Neutrophil (primary cell): ENCODE data around the gene NAB2.
A peak's percentile ranks its signal among the peaks of the same experiment; 100 is the strongest.

ENCODE experiments used
- H3K27ac ChIP-seq: fragments of 200-600 bp; sonication (generic); 2 replicates; pipeline ENCODE4 v1.5.1; 2016; ENCODE audit warnings: mild to moderate bottlenecking, moderate library complexity
- H3K27me3 ChIP-seq: fragments of 200-600 bp; sonication (generic); 2 replicates; pipeline ENCODE4 v1.6.0; 2016; ENCODE audit warnings: mild to moderate bottlenecking
- H3K36me3 ChIP-seq: fragments of 200-600 bp; sonication (generic); 2 replicates; pipeline ENCODE4 v1.5.1; 2017
- H3K4me1 ChIP-seq, 2 experiments: fragments of 200-600 bp in 1 of 2; sonication (generic) in 1 of 2; 1 replicate in 1 of 2; 2 replicates in 1 of 2; pipeline versions ENCODE4 v1.5.1 to v1.6.1; 2013 to 2016; ENCODE audit warnings: low read depth in 1 of 2, low read length in 1 of 2, mild to moderate bottlenecking in 1 of 2, moderate library complexity in 1 of 2; ENCODE audit not compliant: control insufficient read depth in 1 of 2, insufficient read depth in 1 of 2
- H3K4me3 ChIP-seq, 2 experiments: fragments of 200-600 bp in 1 of 2; sonication (generic) in 1 of 2; 1 replicate in 1 of 2; 2 replicates in 1 of 2; pipeline ENCODE4 v1.5.1; 2013 to 2016; ENCODE audit warnings: low read depth in 1 of 2, low read length in 1 of 2, mild to moderate bottlenecking in 1 of 2, moderate library complexity in 1 of 2
- H3K9me3 ChIP-seq: fragments of 200-600 bp; sonication (generic); 2 replicates; pipeline ENCODE4 v1.5.1; 2016
- TF ChIP-seq, protein P1 (sequence below): fragments of 200-600 bp; sonication (generic); IDR thresholded peaks from 2 replicates; pipeline ENCODE4 v1.5.1; 2016; ENCODE audit warnings: antibody characterized with exemption

NAB2 gene

DNA sequence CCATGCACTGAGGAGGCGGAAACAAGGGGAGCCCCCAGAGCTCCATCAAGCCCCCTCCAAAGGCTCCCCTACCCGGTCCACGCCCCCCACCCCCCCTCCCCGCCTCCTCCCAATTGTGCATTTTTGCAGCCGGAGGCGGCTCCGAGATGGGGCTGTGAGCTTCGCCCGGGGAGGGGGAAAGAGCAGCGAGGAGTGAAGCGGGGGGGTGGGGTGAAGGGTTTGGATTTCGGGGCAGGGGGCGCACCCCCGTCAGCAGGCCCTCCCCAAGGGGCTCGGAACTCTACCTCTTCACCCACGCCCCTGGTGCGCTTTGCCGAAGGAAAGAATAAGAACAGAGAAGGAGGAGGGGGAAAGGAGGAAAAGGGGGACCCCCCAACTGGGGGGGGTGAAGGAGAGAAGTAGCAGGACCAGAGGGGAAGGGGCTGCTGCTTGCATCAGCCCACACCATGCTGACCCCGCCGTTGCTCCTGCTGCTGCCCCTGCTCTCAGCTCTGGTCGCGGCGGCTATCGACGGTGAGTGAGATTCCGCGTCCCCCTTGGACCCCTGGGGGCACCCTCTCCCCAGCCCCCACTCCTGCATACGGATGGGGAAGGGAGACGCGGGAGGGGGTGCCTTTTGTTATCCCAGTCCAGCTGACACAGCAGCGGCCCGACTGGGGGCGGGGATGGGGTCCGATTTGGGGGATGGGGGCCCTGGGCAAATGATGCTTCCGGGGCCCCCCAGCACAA lies 39.8 kb downstream of the NAB2 start:
- TF ChIP-seq, protein P1, sequence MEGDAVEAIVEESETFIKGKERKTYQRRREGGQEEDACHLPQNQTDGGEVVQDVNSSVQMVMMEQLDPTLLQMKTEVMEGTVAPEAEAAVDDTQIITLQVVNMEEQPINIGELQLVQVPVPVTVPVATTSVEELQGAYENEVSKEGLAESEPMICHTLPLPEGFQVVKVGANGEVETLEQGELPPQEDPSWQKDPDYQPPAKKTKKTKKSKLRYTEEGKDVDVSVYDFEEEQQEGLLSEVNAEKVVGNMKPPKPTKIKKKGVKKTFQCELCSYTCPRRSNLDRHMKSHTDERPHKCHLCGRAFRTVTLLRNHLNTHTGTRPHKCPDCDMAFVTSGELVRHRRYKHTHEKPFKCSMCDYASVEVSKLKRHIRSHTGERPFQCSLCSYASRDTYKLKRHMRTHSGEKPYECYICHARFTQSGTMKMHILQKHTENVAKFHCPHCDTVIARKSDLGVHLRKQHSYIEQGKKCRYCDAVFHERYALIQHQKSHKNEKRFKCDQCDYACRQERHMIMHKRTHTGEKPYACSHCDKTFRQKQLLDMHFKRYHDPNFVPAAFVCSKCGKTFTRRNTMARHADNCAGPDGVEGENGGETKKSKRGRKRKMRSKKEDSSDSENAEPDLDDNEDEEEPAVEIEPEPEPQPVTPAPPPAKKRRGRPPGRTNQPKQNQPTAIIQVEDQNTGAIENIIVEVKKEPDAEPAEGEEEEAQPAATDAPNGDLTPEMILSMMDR: no peak
- peaks cover 2 to 13% of the 10 kb centered on the region in 2 experiments for H3K4me1 ChIP-seq
- no peak overlapping the region for H3K27ac ChIP-seq
- H3K9me3 ChIP-seq: no peaks in the 10 kb centered on the region
- H3K4me3 ChIP-seq: peak overlapping the region in 1 of 2 experiments; percentile 55
- peaks cover 100% of the 10 kb centered on the region for H3K27me3 ChIP-seq
- H3K36me3 ChIP-seq: no peaks in the 10 kb centered on the region

DNA sequence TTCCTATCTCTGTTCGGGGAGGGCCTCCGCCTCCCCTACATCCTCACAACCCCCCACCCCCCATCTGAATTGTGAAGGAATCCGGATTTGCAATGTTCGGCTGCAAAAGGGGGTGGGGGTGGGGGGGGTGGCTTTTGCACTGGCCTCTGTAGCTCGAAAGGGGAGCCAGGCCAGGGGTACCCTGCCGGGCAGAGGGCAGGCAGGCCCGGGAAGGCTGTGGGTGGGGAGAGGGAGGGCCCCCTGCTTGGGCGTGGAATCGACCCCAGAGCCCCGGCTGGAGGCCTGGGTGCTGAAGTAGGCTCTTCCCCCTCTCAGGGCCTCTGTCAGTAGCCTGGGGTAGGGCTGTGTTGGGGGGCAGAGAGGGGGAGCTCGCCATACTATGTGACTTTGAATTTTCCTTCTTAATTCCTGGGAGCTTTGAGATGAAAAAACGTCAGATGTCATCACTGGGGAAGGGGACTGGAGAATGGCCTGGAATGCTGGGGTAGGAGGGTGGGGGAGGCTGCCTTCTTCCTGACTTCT lies 40.5 kb downstream of the NAB2 start:
- Histone ChIP-seq H3K4me3 (no peak overlapping the region), H3K4me1 (peaks cover 2 to 13% of the 10 kb centered on the region in 2 experiments), H3K27me3 (peaks cover 96% of the 10 kb centered on the region), H3K36me3 (no peaks in the 10 kb centered on the region), H3K9me3 (no peaks in the 10 kb centered on the region), H3K27ac (no peak overlapping the region)
- TF ChIP-seq, protein P1: no peak

DNA sequence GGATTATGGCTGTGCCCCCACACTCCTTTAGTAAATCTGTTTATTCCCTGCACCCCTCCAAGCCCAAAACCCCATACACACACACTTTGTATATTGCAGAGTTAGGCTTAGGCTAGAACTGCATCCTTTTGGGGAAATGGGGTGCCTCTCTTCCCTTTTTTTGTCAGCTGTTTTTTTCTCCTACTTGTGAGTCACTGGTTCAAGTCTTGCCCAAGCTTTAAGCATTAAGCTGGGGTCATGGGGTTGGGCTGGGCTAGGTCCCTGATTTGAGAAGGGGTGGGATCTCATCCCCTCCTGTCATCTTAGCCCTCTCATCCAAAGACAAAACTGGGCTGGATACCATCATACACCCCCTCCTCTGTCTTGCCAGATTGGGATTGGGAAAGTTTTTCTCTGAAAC lies 41.0 kb downstream of the NAB2 start:
- H3K9me3 ChIP-seq: no peaks in the 10 kb centered on the region
- H3K27me3 ChIP-seq: peaks cover 91% of the 10 kb centered on the region
- TF ChIP-seq, protein P1: no peak
- H3K27ac ChIP-seq: no peak overlapping the region
- no peaks in the 10 kb centered on the region for H3K36me3 ChIP-seq
- H3K4me1 ChIP-seq: peaks cover 2 to 13% of the 10 kb centered on the region in 2 experiments
- H3K4me3 ChIP-seq: no peak overlapping the region

DNA sequence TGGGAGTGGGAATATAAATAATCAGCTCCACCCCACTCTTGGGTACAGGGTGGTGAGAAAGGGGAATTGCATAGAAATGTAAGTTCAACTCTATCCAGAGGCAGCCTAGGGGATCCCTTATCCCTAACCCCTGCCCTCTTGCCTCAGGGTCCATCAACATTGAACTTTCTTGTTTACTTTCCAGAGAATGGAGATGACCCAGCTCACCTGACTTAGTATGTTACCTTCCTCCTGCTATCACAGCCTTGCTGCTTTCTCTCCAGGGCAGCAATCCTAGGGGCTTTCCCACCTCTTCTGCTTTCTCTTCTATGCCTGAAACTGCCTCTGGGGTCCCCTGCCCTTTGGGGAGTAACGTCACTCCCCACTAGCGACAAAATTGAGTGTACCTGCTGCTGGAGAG lies 42.0 kb downstream of the NAB2 start:
- Histone ChIP-seq H3K9me3 (no peaks in the 10 kb centered on the region), H3K36me3 (no peaks in the 10 kb centered on the region), H3K27ac (no peak overlapping the region), H3K27me3 (peaks cover 81% of the 10 kb centered on the region), H3K4me3 (no peak overlapping the region), H3K4me1 (peaks cover 2 to 13% of the 10 kb centered on the region in 2 experiments)
- TF ChIP-seq, protein P1: no peak

DNA sequence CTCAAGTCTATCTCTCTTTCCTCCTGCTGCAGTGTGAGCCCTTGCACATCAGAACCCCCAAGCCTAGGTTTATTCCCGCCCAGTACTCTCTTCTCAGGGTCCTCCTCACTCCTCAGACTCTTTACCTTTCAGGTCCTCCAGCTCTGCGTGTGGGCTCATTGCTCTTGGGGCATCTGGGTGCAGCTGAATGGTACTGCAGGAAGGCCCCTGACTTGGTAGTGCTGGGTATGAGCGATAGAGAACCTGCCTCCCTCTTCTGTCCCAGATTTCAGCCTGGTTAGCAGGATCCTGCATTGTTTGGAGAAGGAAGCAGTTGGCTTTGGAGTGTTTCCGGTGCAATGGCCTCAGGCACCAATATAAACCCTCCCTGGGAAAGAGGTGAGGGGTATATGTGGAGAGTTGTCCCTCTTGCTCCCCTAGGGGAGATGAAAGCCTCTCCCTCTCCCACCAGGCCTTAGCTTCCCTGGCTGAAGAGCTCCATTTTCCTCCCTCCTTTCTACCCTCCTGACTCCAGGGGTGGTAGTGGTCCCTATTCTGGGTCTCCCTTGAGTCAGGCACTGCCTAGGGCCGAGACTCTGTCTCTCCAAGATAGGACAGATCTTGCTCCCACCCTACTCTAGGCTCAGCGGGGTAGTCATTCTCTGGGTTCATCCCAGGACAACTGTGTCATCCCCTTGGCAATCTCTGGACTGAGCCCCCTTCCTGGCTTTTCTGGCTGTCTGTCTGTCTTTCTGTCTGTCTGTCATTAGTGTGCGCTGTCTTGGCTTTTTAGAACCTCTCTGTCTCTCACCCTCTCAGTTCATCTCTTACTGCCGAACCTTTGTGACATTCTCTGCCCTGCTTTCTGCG lies 43.2 kb downstream of the NAB2 start:
- Histone ChIP-seq H3K36me3 (no peaks in the 10 kb centered on the region), H3K27me3 (peaks cover 69% of the 10 kb centered on the region), H3K4me3 (no peak overlapping the region), H3K27ac (no peak overlapping the region), H3K9me3 (no peaks in the 10 kb centered on the region), H3K4me1 (peaks cover 2 to 13% of the 10 kb centered on the region in 2 experiments)
- TF ChIP-seq, protein P1: no peak
